ENCODE measurements around the gene FAM149A. TPM values are rescaled to one million over a fixed set of nuclear protein-coding genes. Genes with fewer than 3 reads are reported as not detected.

The FAM149A gene
- total RNA-seq, 1 experiment from 2014 or later: 8.9 TPM

DNA sequence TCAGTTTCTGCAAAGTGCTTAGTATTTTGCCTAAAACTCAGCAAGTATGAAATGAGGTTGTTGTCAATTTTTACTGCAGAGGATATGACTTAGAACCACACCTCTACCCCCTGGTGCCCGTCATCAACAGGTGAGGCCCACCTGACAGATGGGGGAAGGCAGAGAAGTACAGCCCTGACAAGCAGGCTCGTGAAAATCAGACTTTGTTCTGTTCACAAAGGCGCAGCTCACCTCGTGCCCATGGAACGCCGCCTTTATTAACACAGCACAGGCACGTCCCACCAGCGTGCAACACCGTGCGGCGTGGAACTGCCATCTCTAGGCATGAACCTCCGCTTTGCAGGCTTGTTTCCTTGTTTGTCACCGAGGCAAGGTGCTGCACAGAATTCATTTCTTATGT, 100.2 kb downstream of the FAM149A start:
- peak overlapping the region; percentile 28; the same call in 1 of the 2 replicates for H3K27ac ChIP-seq (ENCODE audit: low read depth, low read length)
- TF ChIP-seq SIN3A (IDR thresholded peaks at IDR 0.05; ENCODE audit: low read depth) (no peak), ATF3 (IDR thresholded peaks at IDR 0.05) (no peak), EGR1 (IDR thresholded peaks at IDR 0.05; ENCODE audit: low read depth) (no peak), ZFX (IDR thresholded peaks at IDR 0.05) (no peak), CEBPB (IDR thresholded peaks at IDR 0.05; ENCODE audit: low read depth) (no peak)
- no peak for ATAC-seq
- H3K9me3 ChIP-seq (ENCODE audit: control insufficient read depth in 1 of 2, insufficient read depth in 1 of 2, low read depth in 1 of 2, low read length in 2 of 2): peaks cover 0 to 5% of the 10 kb centered on the region in 2 experiments; a peak in 1 of 4 replicates
- TSS peak; percentile 75 for BruUV-seq (replicated peaks)
- ChIA-PET CTCF (no interaction called here), RAD21 (ENCODE audit: low non-redundant PET in 1 of 2, low total read pairs in 2 of 2, uncharacterized antibody in 2 of 2, unreplicated experiment in 2 of 2) (no interaction called here), POLR2A (no interaction called here)
- no peak for DNase-seq (ENCODE audit: low read depth, low spot score)
- H3K9me2 ChIP-seq (ENCODE audit: insufficient read depth): no peaks in the 10 kb centered on the region
- no peaks in the 10 kb centered on the region for H3K36me3 ChIP-seq (ENCODE audit: control insufficient read depth in 1 of 2, insufficient read depth in 2 of 2, low read length in 2 of 2)
- H3K4me1 ChIP-seq (ENCODE audit: control insufficient read depth in 1 of 2, insufficient read depth in 2 of 2, low read length in 2 of 2): peaks cover 0 to 17% of the 10 kb centered on the region in 2 experiments; a peak in 2 of 4 replicates
- no peaks in the 10 kb centered on the region for H4K20me1 ChIP-seq (ENCODE audit: insufficient read depth)
- H3K79me2 ChIP-seq (ENCODE audit: insufficient read depth, low read length): no peaks in the 10 kb centered on the region
- no peaks in the 10 kb centered on the region for H3K27me3 ChIP-seq (ENCODE audit: insufficient read depth, low read length)
- peak overlapping the region; percentile 54 for H3K9ac ChIP-seq (ENCODE audit: low read length)
- no peak overlapping the region for H2AFZ ChIP-seq (ENCODE audit: low read depth, low read length, poor library complexity, severe bottlenecking)
- peak overlapping the region; percentile 43 to 50 for H3K4me3 ChIP-seq (replicated peaks in 1 of 2; ENCODE audit: low read depth in 1 of 2, low read length in 2 of 2)
- intact Hi-C loops (cut with micrococcal nuclease): no loop called here
- H3K4me2 ChIP-seq (ENCODE audit: low read length): peak overlapping the region; percentile 78

- TF ChIP-seq JUND (IDR thresholded peaks at IDR 0.05) (no peak), SIN3A (IDR thresholded peaks at IDR 0.05; ENCODE audit: low read depth) (no peak), ZBTB33 (IDR thresholded peaks at IDR 0.05; ENCODE audit: extremely low read depth, insufficient replicate concordance, low read length) (no peak), REST (IDR thresholded peaks at IDR 0.05; ENCODE audit: low read depth) (no peak), ATF3 (IDR thresholded peaks at IDR 0.05) (no peak), POLR2AphosphoS5 (IDR thresholded peaks at IDR 0.05; ENCODE audit: low read depth, low read length) (no peak)
- POLR2A ChIA-PET: no interaction called here
- Histone ChIP-seq H3K9me2 (ENCODE audit: insufficient read depth) (no peaks in the 10 kb centered on the region), H3K36me3 (ENCODE audit: control insufficient read depth in 1 of 2, insufficient read depth in 2 of 2, low read length in 2 of 2) (no peaks in the 10 kb centered on the region), H3K4me2 (ENCODE audit: low read length) (peak overlapping the region; percentile 78), H3K27me3 (ENCODE audit: insufficient read depth, low read length) (no peaks in the 10 kb centered on the region), H3K9ac (ENCODE audit: low read length) (peak overlapping the region; percentile 54; the same call in 1 of the 2 replicates), H3K9me3 (ENCODE audit: control insufficient read depth in 1 of 2, insufficient read depth in 1 of 2, low read depth in 1 of 2, low read length in 2 of 2) (peaks cover 0 to 5% of the 10 kb centered on the region in 2 experiments; a peak in 1 of 4 replicates), H2AFZ (ENCODE audit: low read depth, low read length, poor library complexity, severe bottlenecking) (no peak overlapping the region), H4K20me1 (ENCODE audit: insufficient read depth) (no peaks in the 10 kb centered on the region), H3K4me3 (replicated peaks in 1 of 2; ENCODE audit: low read depth in 1 of 2, low read length in 2 of 2) (0 out of 4 replicates have a peak overlapping the region, but pooled peaks of 1 of the 2 experiments have one; percentile 50), H3K4me1 (ENCODE audit: control insufficient read depth in 1 of 2, insufficient read depth in 2 of 2, low read length in 2 of 2) (peaks cover 0 to 17% of the 10 kb centered on the region in 2 experiments; a peak in 2 of 4 replicates), H3K79me2 (ENCODE audit: insufficient read depth, low read length) (no peaks in the 10 kb centered on the region), H3K27ac (ENCODE audit: low read depth, low read length) (no peak overlapping the region)
- RAD21 ChIA-PET (ENCODE audit: low non-redundant PET in 1 of 2, low total read pairs in 2 of 2, uncharacterized antibody in 2 of 2, unreplicated experiment in 2 of 2): no interaction called here
- CTCF ChIA-PET: no interaction called here
- intact Hi-C loops (cut with micrococcal nuclease): no loop called here
- DNase-seq (ENCODE audit: low read depth, low spot score) (no peak), ATAC-seq (no peak)
- no TSS peak for BruUV-seq (replicated peaks)
Observed at GRCh38 chr4:186205156-186205555, 100.7 kb downstream of the FAM149A start.

All from HCT116 (cell line).